GF-D8 (cell line): Measurements from ENCODE around the gene MDP1.

Experiments used
- DNase-seq: peaks from one replicate; lab custom pipeline; 2025; lab: John Stamatoyannopoulos, UW

The MDP1 gene

GRCh38 chr14:24215495-24216344, at the start of gene MDP1:
MDP1 (minus strand) TSS chr14:24216066; CDS start chr14:24215955, 111 bp downstream.
- peak; percentile 82 for DNase-seq

- no peak for DNase-seq
Observed at GRCh38 chr14:24264298-24264697, 48.4 kb upstream of the MDP1 start.

- DNase-seq, result no peak
Observed at GRCh38 chr14:24263848-24264247, 48.0 kb upstream of the MDP1 start.

GRCh38 chr14:24262821-24263733, 47.2 kb upstream of the MDP1 start, which contains the start of gene TGM1:
TGM1 (minus strand) TSS chr14:24263177; CDS start chr14:24262352, 825 bp downstream.
- DNase-seq, result no peak

- no peak for DNase-seq
Observed at GRCh38 chr14:24261969-24262327, 46.1 kb upstream of the MDP1 start.

GRCh38 chr14:24261256-24261968, 45.5 kb upstream of the MDP1 start:
- DNase-seq, result no peak

- no peak for DNase-seq
Observed at GRCh38 chr14:24260780-24261157, 44.9 kb upstream of the MDP1 start.

- no peak for DNase-seq
Observed at GRCh38 chr14:24260026-24260779, 44.3 kb upstream of the MDP1 start.

- no peak for DNase-seq
Observed at GRCh38 chr14:24259282-24260025, 43.6 kb upstream of the MDP1 start.

GRCh38 chr14:24258548-24259265, 42.8 kb upstream of the MDP1 start:
- no peak for DNase-seq

GRCh38 chr14:24258119-24258518, 42.3 kb upstream of the MDP1 start:
- DNase-seq, result no peak

- DNase-seq, result no peak
Observed at GRCh38 chr14:24256960-24257359, 41.1 kb upstream of the MDP1 start.

- DNase-seq, result no peak
Observed at GRCh38 chr14:24255931-24256711, 40.3 kb upstream of the MDP1 start.

GRCh38 chr14:24255438-24255837, 39.6 kb upstream of the MDP1 start:
- no peak for DNase-seq

- no peak for DNase-seq
Observed at GRCh38 chr14:24254630-24255392, 38.9 kb upstream of the MDP1 start.

GRCh38 chr14:24253936-24254335, 38.1 kb upstream of the MDP1 start:
- no peak for DNase-seq

GRCh38 chr14:24252289-24253124, 36.6 kb upstream of the MDP1 start:
- no peak for DNase-seq

GRCh38 chr14:24251880-24252288, 36.0 kb upstream of the MDP1 start:
- no peak for DNase-seq
